Endometrial microvascular endothelial cells (primary cell): ENCODE data around the gene SMIM35. TPM values are rescaled to one million over a fixed set of nuclear protein-coding genes. Genes with fewer than 3 reads are reported as not detected.

Experiments
- in situ Hi-C: cut with HindIII; loops from 2 replicates; pipeline ENCODE4 v1.10.0; 2017; ENCODE audit warnings: low sequenced_read_pairs, low pct_unique_long_range_greater_than_20kb; ENCODE audit errors: inconsistent ontology term
- total RNA-seq: library from RNA; depleted of rRNA; stranded (reverse); fragments of >200 nt; gene quantifications from one replicate; pipeline ENCODE4 v1.2.3, GENCODE V29; 2015; ENCODE audit errors: inconsistent ontology term

SMIM35 gene
- total RNA-seq, 1 donor from 2014 or later: not detected

GRCh38 chr11:118062181-118062580, 24.6 kb downstream of the SMIM35 start:
- in situ Hi-C loops: loop anchor here (10.0 kb wide), 1 partner anchor 117 kb away; no protein-coding TSS in a partner anchor

GRCh38 chr11:118061586-118062125, 25.1 kb downstream of the SMIM35 start:
- in situ Hi-C loops: loop anchor here (10.0 kb wide), 1 partner anchor 117 kb away; no protein-coding TSS in a partner anchor

- in situ Hi-C loops: loop anchor here (10.0 kb wide), 1 partner anchor 116 kb away; no protein-coding TSS in a partner anchor
Measured at GRCh38 chr11:118060869-118061268, 25.9 kb downstream of the SMIM35 start.

GRCh38 chr11:118060081-118060661, 26.6 kb downstream of the SMIM35 start:
- in situ Hi-C loops: loop anchor here (10.0 kb wide), 1 partner anchor 115 kb away; no protein-coding TSS in a partner anchor

- in situ Hi-C loops: no loop called here
Measured at GRCh38 chr11:118059246-118059940, 27.4 kb downstream of the SMIM35 start.

GRCh38 chr11:118058311-118059245, 28.2 kb downstream of the SMIM35 start:
- in situ Hi-C loops: no loop called here

- in situ Hi-C loops: no loop called here
Measured at GRCh38 chr11:118057251-118058145, 29.3 kb downstream of the SMIM35 start.

GRCh38 chr11:118056806-118057205, 30.0 kb downstream of the SMIM35 start:
- in situ Hi-C loops: no loop called here

- in situ Hi-C loops: no loop called here
Measured at GRCh38 chr11:118055966-118056365, 30.8 kb downstream of the SMIM35 start.

GRCh38 chr11:118054712-118055640, 31.8 kb downstream of the SMIM35 start:
- in situ Hi-C loops: no loop called here

GRCh38 chr11:118052581-118053206, 34.1 kb downstream of the SMIM35 start:
- in situ Hi-C loops: no loop called here

- in situ Hi-C loops: no loop called here
Measured at GRCh38 chr11:118051611-118052461, 34.9 kb downstream of the SMIM35 start.

- in situ Hi-C loops: no loop called here
Measured at GRCh38 chr11:118051136-118051610, 35.6 kb downstream of the SMIM35 start.

GRCh38 chr11:118050208-118050891, 36.4 kb downstream of the SMIM35 start:
- in situ Hi-C loops: no loop called here

GRCh38 chr11:118049771-118050170, 37.0 kb downstream of the SMIM35 start:
- in situ Hi-C loops: no loop called here
